H1 (cell line): ENCODE results near the gene KIF26B. TPM values are rescaled to one million over a fixed set of nuclear protein-coding genes. Genes with fewer than 3 reads are reported as not detected.

Experiments
- CTCF ChIA-PET: fragments of 300-600 bp; sonication (Branson Sonifier 250); formaldehyde crosslinking; loops from one replicate; lab custom pipeline; 2021; ENCODE audit not compliant: partially characterized antibody; lab: Charles Lee
- POLR2A ChIA-PET: fragments of 300-600 bp; sonication (Branson Sonifier 250); formaldehyde crosslinking; loops from one replicate; lab custom pipeline; 2021; ENCODE audit warnings: inconsistent platforms; ENCODE audit not compliant: partially characterized antibody; lab: Charles Lee
- DNase-seq, 2 experiments: peaks; one replicate each; pipeline versions ENCODE4 v3.0.0 to v3.0.0-alpha.2; 2010 to 2022; ENCODE audit warnings: low spot score in 2 of 2, low read depth in 1 of 2, mixed read lengths in 1 of 2
- FAIRE-seq: peaks from 2 replicates; lab custom pipeline; 2011; peaks lifted over from hg19 to GRCh38; lab: Jason Lieb, UNC
- H2AFZ ChIP-seq: 2 replicates; pipeline ENCODE4 v1.8.1; 2012; ENCODE audit warnings: low read length, inconsistent platforms
- H2AK5ac ChIP-seq: 2 replicates; pipeline ENCODE4 v1.6.1; 2013; ENCODE audit warnings: low read depth, low read length
- H2BK120ac ChIP-seq: replicated peaks from 2 replicates; pipeline ENCODE3; 2013; ENCODE audit warnings: low read depth, low read length, inconsistent platforms
- H2BK12ac ChIP-seq: 2 replicates; pipeline ENCODE4 v1.6.1; 2013; ENCODE audit warnings: low read depth, low read length
- H2BK15ac ChIP-seq: 2 replicates; pipeline ENCODE4 v1.6.1; 2013; ENCODE audit warnings: low read length
- H2BK20ac ChIP-seq: 2 replicates; pipeline ENCODE4 v1.6.1; 2013; ENCODE audit warnings: low read length
- H2BK5ac ChIP-seq: 2 replicates; pipeline ENCODE4 v1.6.1; 2013; ENCODE audit warnings: low read depth, low read length
- H3K14ac ChIP-seq: 2 replicates; pipeline ENCODE4 v1.6.1; 2013; ENCODE audit warnings: inconsistent platforms; ENCODE audit not compliant: insufficient read length
- H3K18ac ChIP-seq: 2 replicates; pipeline ENCODE4 v1.6.1; 2013; ENCODE audit warnings: low read length; ENCODE audit errors: extremely low read depth
- H3K23ac ChIP-seq: 2 replicates; pipeline ENCODE4 v1.6.1; 2013; ENCODE audit warnings: inconsistent platforms; ENCODE audit not compliant: insufficient read length
- H3K23me2 ChIP-seq: 2 replicates; pipeline ENCODE4 v1.6.1; 2013; ENCODE audit warnings: low read depth, low read length
- H3K27ac ChIP-seq: 2 replicates; pipeline ENCODE4 v1.6.1; 2011; ENCODE audit warnings: low read depth, low read length, inconsistent platforms
- H3K27me3 ChIP-seq, 4 experiments: replicated peaks in 1 of 4; 1 replicate in 1 of 4; 2 replicates in 3 of 4; pipeline versions ENCODE4 v1.6.1 to v1.8.1; 2011 to 2013; ENCODE audit warnings: low read length in 3 of 4, mild to moderate bottlenecking in 3 of 4, inconsistent platforms in 2 of 4, mixed read lengths in 2 of 4, moderate library complexity in 1 of 4; ENCODE audit not compliant: control insufficient read depth in 3 of 4, insufficient read depth in 3 of 4; ENCODE audit errors: extremely low read depth in 1 of 4
- H3K36me3 ChIP-seq, 4 experiments: 2 replicates each; pipeline versions ENCODE4 v1.6.1 to v1.8.1; 2011 to 2013; ENCODE audit warnings: mild to moderate bottlenecking in 4 of 4, low read length in 3 of 4, moderate library complexity in 2 of 4, control low read depth in 1 of 4, inconsistent platforms in 1 of 4; ENCODE audit not compliant: insufficient read depth in 4 of 4, control insufficient read depth in 2 of 4
- H3K4ac ChIP-seq: replicated peaks from 2 replicates; pipeline ENCODE3; 2013; ENCODE audit warnings: low read length, low read depth, mixed read lengths, inconsistent platforms; ENCODE audit not compliant: insufficient read length
- H3K4me1 ChIP-seq, 4 experiments: replicated peaks in 1 of 4; 1 replicate in 1 of 4; 2 replicates in 3 of 4; pipeline versions ENCODE4 v1.6.1 to v1.8.1; 2011 to 2013; ENCODE audit warnings: low read length in 3 of 4, inconsistent platforms in 2 of 4, mixed read lengths in 1 of 4; ENCODE audit not compliant: insufficient read depth in 4 of 4, control insufficient read depth in 3 of 4
- H3K4me2 ChIP-seq, 2 experiments: 2 replicates each; pipeline versions ENCODE4 v1.6.1 to v1.8.1; 2011 to 2013; ENCODE audit warnings: low read depth in 2 of 2, low read length in 2 of 2, control low read depth in 1 of 2, inconsistent platforms in 1 of 2, mild to moderate bottlenecking in 1 of 2; ENCODE audit not compliant: insufficient read depth in 1 of 2
- H3K4me3 ChIP-seq, 4 experiments: fragments of 200-600, 300-600 bp in 1 of 4; sonication (generic), shearing (Covaris generic), sonication (Bioruptor Twin) in 1 of 4; 2 replicates each; pipeline versions ENCODE4 v1.5.1 to v1.8.1; 2011 to 2016; ENCODE audit warnings: low read length in 4 of 4, low read depth in 3 of 4, control low read depth in 2 of 4, inconsistent platforms in 2 of 4, mild to moderate bottlenecking in 2 of 4, mixed read lengths in 1 of 4, moderate library complexity in 1 of 4; ENCODE audit not compliant: insufficient read depth in 2 of 4; ENCODE audit errors: extremely low read depth in 1 of 4
- H3K56ac ChIP-seq: replicated peaks from 2 replicates; pipeline ENCODE3; 2013; ENCODE audit warnings: low read depth, mild to moderate bottlenecking, mixed read lengths, low read length, inconsistent platforms; ENCODE audit not compliant: insufficient read length
- H3K79me1 ChIP-seq: 2 replicates; pipeline ENCODE4 v1.6.1; 2013; ENCODE audit warnings: low read depth, low read length, control low read depth
- H3K79me2 ChIP-seq, 2 experiments: 2 replicates each; pipeline versions ENCODE4 v1.6.1 to v1.8.1; 2012 to 2013; ENCODE audit warnings: low read length in 2 of 2, mild to moderate bottlenecking in 2 of 2, inconsistent platforms in 1 of 2; ENCODE audit not compliant: insufficient read depth in 2 of 2, control insufficient read depth in 1 of 2
- H3K9ac ChIP-seq, 4 experiments: replicated peaks in 1 of 4; 1 replicate in 1 of 4; 2 replicates in 3 of 4; pipeline versions ENCODE4 v1.6.1 to v1.8.1; 2011 to 2013; ENCODE audit warnings: low read depth in 3 of 4, low read length in 3 of 4, control low read depth in 2 of 4, mild to moderate bottlenecking in 2 of 4, moderate library complexity in 2 of 4, inconsistent platforms in 1 of 4; ENCODE audit errors: extremely low read depth in 1 of 4
- H3K9me3 ChIP-seq, 2 experiments: 2 replicates each; pipeline versions ENCODE4 v1.6.1 to v1.8.1; 2012 to 2013; ENCODE audit warnings: mild to moderate bottlenecking in 2 of 2, moderate library complexity in 2 of 2, control low read depth in 1 of 2, inconsistent platforms in 1 of 2, low read depth in 1 of 2, low read length in 1 of 2, mixed read lengths in 1 of 2; ENCODE audit not compliant: insufficient read depth in 2 of 2
- H4K20me1 ChIP-seq, 2 experiments: replicated peaks in 1 of 2; 2 replicates each; pipeline versions ENCODE3 to v1.8.1; 2011 to 2013; ENCODE audit warnings: inconsistent platforms in 2 of 2, low read length in 2 of 2, mild to moderate bottlenecking in 1 of 2; ENCODE audit not compliant: insufficient read depth in 2 of 2, control insufficient read depth in 1 of 2
- H4K5ac ChIP-seq: 2 replicates; pipeline ENCODE4 v1.6.1; 2013; ENCODE audit warnings: low read length, low read depth, mixed read lengths, inconsistent platforms; ENCODE audit not compliant: insufficient read length
- H4K8ac ChIP-seq: 2 replicates; pipeline ENCODE4 v1.8.0; 2013; ENCODE audit warnings: mild to moderate bottlenecking, moderate library complexity, low read length, inconsistent platforms; ENCODE audit not compliant: insufficient read depth; ENCODE audit errors: extremely low read depth
- H4K91ac ChIP-seq: replicated peaks from 2 replicates; pipeline ENCODE3; 2013; ENCODE audit warnings: low read length, mixed read lengths, inconsistent platforms; ENCODE audit not compliant: insufficient read length
- WGBS, 2 experiments: shearing (Covaris generic) in 1 of 2; methylation state at CpG; one replicate each; pipeline versions ENCODE4 v1.1.6 to v1.1.7; 2013 to 2015; ENCODE audit warnings: low lambda C conversion rate in 2 of 2, mixed read lengths in 2 of 2, inconsistent platforms in 1 of 2, low coverage in 1 of 2, missing lambda C conversion rate in 1 of 2; ENCODE audit not compliant: insufficient replicate concordance in 2 of 2, insufficient coverage in 1 of 2, insufficient read length in 1 of 2; ENCODE audit errors: extremely low coverage in 1 of 2, missing lambda C conversion rate in 1 of 2; 5-methylcytosine and 5-hydroxymethylcytosine counted together
- polyA plus RNA-seq, 7 experiments: library from polyadenylated mRNA; depleted of rRNA in 3 of 7; stranded (reverse) in 5 of 7; unstranded in 2 of 7; fragments of >200 nt in 5 of 7; fragments of 200-250 nt in 2 of 7; gene quantifications; 1 replicate in 5 of 7; 2 replicates in 1 of 7; 4 replicates in 1 of 7; pipeline versions ENCODE4 v1.2.1 to v1.2.3, GENCODE V29; 2011 to 2013; ENCODE audit warnings: missing spikeins in 2 of 7, mixed read lengths in 2 of 7
- total RNA-seq: library from RNA; stranded (reverse); fragmentation: NEBNext Ultra II Directional; extraction: Animal tissue kit (Norgen Biotek cat#: 25700); gene quantifications from 2 replicates; pipeline ENCODE4 v1.2.1, GENCODE V29; 2021

The KIF26B gene
- total and polyA plus RNA-seq, 2 of the 8 experiments (the other 6 are each of a cell fraction or from before 2014, with no cell fraction given) = 0.06 to 0.28 TPM

- POLR2A ChIA-PET = no interaction called here
- Histone ChIP-seq H3K4me3 (no peak overlapping the region), H3K14ac (no peak overlapping the region), H4K8ac (no peak overlapping the region), H3K9me3 (no peaks in the 10 kb centered on the region), H2BK20ac (no peak overlapping the region), H3K27ac (no peak overlapping the region), H3K23ac (no peak overlapping the region), H3K9ac (no peak overlapping the region), H3K4me2 (peak overlapping the region; percentile 5 to 32; a peak in 3 of 4 replicates), H3K4me1 (peaks cover 3 to 9% (median 7%) of the 10 kb centered on the region in 4 experiments), H4K5ac (peak overlapping the region; percentile 15), H2AFZ (peak overlapping the region; percentile 48; the same call in 1 of the 2 replicates), H2BK12ac (peak overlapping the region; percentile 40; the same call in 1 of the 2 replicates), H2BK5ac (0 out of 2 replicates have a peak overlapping the region, but pooled peaks have one; percentile 12), H3K23me2 (no peaks in the 10 kb centered on the region), H3K18ac (no peak overlapping the region), H3K36me3 (no peaks in the 10 kb centered on the region), H2BK15ac (no peak overlapping the region), H4K91ac (no peak overlapping the region), H3K56ac (no peak overlapping the region), H4K20me1 (no peaks in the 10 kb centered on the region), H3K4ac (no peak overlapping the region), H2BK120ac (no peak overlapping the region), H3K79me1 (no peaks in the 10 kb centered on the region), H3K27me3 (no peaks in the 10 kb centered on the region), H3K79me2 (no peaks in the 10 kb centered on the region), H2AK5ac (no peak overlapping the region)
- FAIRE-seq = no peak
- no peak for DNase-seq
- CTCF ChIA-PET = interaction anchor here (1.2 to 1.7 kb wide), 2 partner anchors 13 to 226 kb away, joined by 4 to 6 read pairs; no protein-coding TSS in a partner anchor
- WGBS, 2 experiments = 85% methylated on average over 5 of the region's 5 CpGs; no CpG with 5 or more reads in 1 of the 2 experiments
Observed at GRCh38 chr1:245378745-245379144, 224.0 kb downstream of the KIF26B start.
